IMR-90 (cell line): Measurements from ENCODE around the gene PIK3C3. TPM values are rescaled to one million over a fixed set of nuclear protein-coding genes. Genes with fewer than 3 reads are reported as not detected.

Source experiments
- ATAC-seq: fragments of 200-7000 bp; cut with Tn5 transposase; 2 replicates; pipeline ENCODE4 v1.9.1; 2020; ENCODE audit warnings: low read depth, mild to moderate bottlenecking, moderate library complexity
- BruUV-seq: library from RNA; stranded (reverse); fragments of 400-500 nt; replicated peaks from 2 replicates; lab custom pipeline; 2021; lab: Mats Ljungman, UMichigan
- CTCF ChIA-PET: fragments of 300-600 bp; formaldehyde crosslinking; extraction: SDS; loops from one replicate; lab custom pipeline; 2021; ENCODE audit warnings: antibody characterized with exemption; lab: Yijun Ruan, JAX
- POLR2A ChIA-PET: fragments of 300-600 bp; sonication (Branson Sonifier 250); formaldehyde crosslinking; loops from one replicate; lab custom pipeline; 2022; ENCODE audit warnings: antibody characterized with exemption; ENCODE audit not compliant: unreplicated experiment; lab: Charles Lee
- DNase-seq: peaks from one replicate; pipeline ENCODE4 v3.0.0; 2013
- H2AFZ ChIP-seq: replicated peaks from 2 replicates; pipeline ENCODE3; 2013; ENCODE audit warnings: low read length, mild to moderate bottlenecking; ENCODE audit not compliant: poor library complexity
- H2AK5ac ChIP-seq: 2 replicates; pipeline ENCODE4 v1.6.1; 2013; ENCODE audit warnings: low read depth, low read length, inconsistent platforms
- H2AK9ac ChIP-seq: replicated peaks from 2 replicates; pipeline ENCODE3; 2013; ENCODE audit warnings: mild to moderate bottlenecking, low read depth, low read length, moderate library complexity; ENCODE audit not compliant: poor library complexity
- H2BK120ac ChIP-seq: 2 replicates; pipeline ENCODE4 v1.6.1; 2013; ENCODE audit warnings: low read depth, low read length, inconsistent platforms
- H2BK15ac ChIP-seq: 3 replicates; pipeline ENCODE4 v1.6.1; 2013; ENCODE audit warnings: low read depth, low read length, inconsistent platforms
- H2BK20ac ChIP-seq: 2 replicates; pipeline ENCODE4 v1.6.1; 2013; ENCODE audit warnings: low read depth, mild to moderate bottlenecking, inconsistent platforms, low read length, moderate library complexity
- H2BK5ac ChIP-seq: 2 replicates; pipeline ENCODE4 v1.6.1; 2013; ENCODE audit warnings: mild to moderate bottlenecking, low read depth, low read length, inconsistent platforms; ENCODE audit not compliant: poor library complexity, severe bottlenecking
- H3K14ac ChIP-seq: replicated peaks from 2 replicates; pipeline ENCODE4 v1.6.1; 2013; ENCODE audit warnings: low read depth, low read length, inconsistent platforms
- H3K18ac ChIP-seq: 2 replicates; pipeline ENCODE4 v1.6.1; 2013; ENCODE audit warnings: low read depth, low read length, control low read depth
- H3K23ac ChIP-seq: 2 replicates; pipeline ENCODE4 v1.6.1; 2013; ENCODE audit warnings: low read depth, low read length, inconsistent platforms
- H3K27ac ChIP-seq: 2 replicates; pipeline ENCODE4 v1.5.1; 2013; ENCODE audit warnings: mild to moderate bottlenecking, control low read depth, low read length; ENCODE audit not compliant: insufficient read depth
- H3K27me3 ChIP-seq: 2 replicates; pipeline ENCODE4 v1.6.1; 2013; ENCODE audit warnings: low read length; ENCODE audit not compliant: control insufficient read depth, insufficient read depth
- H3K36me3 ChIP-seq: 2 replicates; pipeline ENCODE4 v1.6.1; 2013; ENCODE audit warnings: low read length, mixed read lengths; ENCODE audit not compliant: control insufficient read depth, insufficient read depth
- H3K4ac ChIP-seq: 2 replicates; pipeline ENCODE4 v1.6.1; 2013; ENCODE audit warnings: low read depth, low read length, inconsistent platforms
- H3K4me1 ChIP-seq: 2 replicates; pipeline ENCODE4 v1.6.1; 2013; ENCODE audit warnings: low read length, mixed read lengths; ENCODE audit not compliant: control insufficient read depth, insufficient read depth
- H3K4me2 ChIP-seq: 2 replicates; pipeline ENCODE4 v1.6.1; 2013; ENCODE audit warnings: low read depth, mild to moderate bottlenecking, control low read depth, low read length, moderate library complexity
- H3K4me3 ChIP-seq: 2 replicates; pipeline ENCODE4 v1.5.1; 2013; ENCODE audit warnings: low read depth, mild to moderate bottlenecking, control low read depth, low read length, moderate library complexity; ENCODE audit not compliant: insufficient read depth
- H3K56ac ChIP-seq: 2 replicates; pipeline ENCODE4 v1.6.1; 2013; ENCODE audit warnings: low read length, inconsistent platforms; ENCODE audit not compliant: insufficient read depth; ENCODE audit errors: extremely low read depth
- H3K79me1 ChIP-seq, 2 experiments: 2 replicates each; pipeline ENCODE4 v1.6.1; 2013; ENCODE audit warnings: low read length in 2 of 2, inconsistent platforms in 1 of 2, low read depth in 1 of 2
- H3K9ac ChIP-seq: 2 replicates; pipeline ENCODE4 v1.6.1; 2013; ENCODE audit warnings: low read depth, low read length, control low read depth
- H3K9me1 ChIP-seq: 2 replicates; pipeline ENCODE4 v1.6.1; 2013; ENCODE audit warnings: low read length, inconsistent platforms; ENCODE audit not compliant: insufficient read depth
- H3K9me3 ChIP-seq: 2 replicates; pipeline ENCODE4 v1.6.1; 2013; ENCODE audit warnings: low read length; ENCODE audit not compliant: control insufficient read depth, insufficient read depth
- H4K20me1 ChIP-seq: 2 replicates; pipeline ENCODE4 v1.6.1; 2013; ENCODE audit warnings: low read length, inconsistent platforms; ENCODE audit not compliant: insufficient read depth
- H4K5ac ChIP-seq: 2 replicates; pipeline ENCODE4 v1.6.1; 2013; ENCODE audit warnings: mild to moderate bottlenecking, low read depth, low read length, control low read depth
- H4K8ac ChIP-seq, 2 experiments: 2 replicates each; pipeline ENCODE4 v1.6.1; 2013; ENCODE audit warnings: low read depth in 2 of 2, low read length in 2 of 2, control low read depth in 1 of 2, inconsistent platforms in 1 of 2
- H4K91ac ChIP-seq: 2 replicates; pipeline ENCODE4 v1.6.1; 2013; ENCODE audit warnings: low read depth, low read length, inconsistent platforms; ENCODE audit not compliant: insufficient read depth
- BHLHE40 ChIP-seq: fragments of 150-350 bp; IDR thresholded peaks from 2 replicates; pipeline ENCODE4 v1.6.1; 2016; ENCODE audit warnings: mild to moderate bottlenecking, low read depth, low read length
- CHD1 ChIP-seq: IDR thresholded peaks from 2 replicates; pipeline ENCODE4 v1.6.1; 2012; ENCODE audit warnings: low read depth, low read length, improper control_type of control experiment
- MAFK ChIP-seq: IDR thresholded peaks from 2 replicates; pipeline ENCODE4 v1.6.1; 2012; ENCODE audit warnings: low read depth, low read length, improper control_type of control experiment
- POLR2A ChIP-seq: IDR thresholded peaks from 2 replicates; pipeline ENCODE4 v1.6.1; 2012; ENCODE audit warnings: mild to moderate bottlenecking, low read depth, low read length
- RFX5 ChIP-seq: IDR thresholded peaks from 2 replicates; pipeline ENCODE4 v1.8.0; 2012; ENCODE audit warnings: low read depth, mild to moderate bottlenecking, low read length, moderate library complexity
- SMC3 ChIP-seq: fragments of 150-350 bp; IDR thresholded peaks from 2 replicates; pipeline ENCODE4 v1.6.1; 2016; ENCODE audit warnings: low read depth, mild to moderate bottlenecking, antibody characterized with exemption, low read length, moderate library complexity
- dilution Hi-C: fragments of 300-500 bp; cut with HindIII; formaldehyde crosslinking; loops from one replicate; pipeline ENCODE4 v1.14.3; 2018; ENCODE audit warnings: low sequenced_read_pairs; ENCODE audit not compliant: unreplicated experiment
- in situ Hi-C: fragments of 300-500 bp; cut with MboI; formaldehyde crosslinking; loops from 3 replicates; pipeline ENCODE4 v1.14.3; 2019; ENCODE audit warnings: low sequenced_read_pairs, inconsistent platforms, mixed read lengths
- intact Hi-C: fragments of 100-400 bp; cut with micrococcal nuclease; formaldehyde crosslinking; loops from 2 replicates; pipeline ENCODE4 v1.10.0; 2022
- polyA plus RNA-seq, 3 experiments: library from polyadenylated mRNA; depleted of rRNA; stranded (reverse); fragments of >200 nt; gene quantifications; 2 replicates each; pipeline ENCODE4 v1.2.3, GENCODE V29; 2012; ENCODE audit warnings: low replicate concordance in 1 of 3
- total RNA-seq: library from RNA; depleted of rRNA; stranded (reverse); fragments of >200 nt; gene quantifications from 2 replicates; pipeline ENCODE4 v1.2.3, GENCODE V29; 2012

Gene PIK3C3
- total and polyA plus RNA-seq, 2 of the 4 experiments (the other 2 are of a cell fraction): 41.2 to 57.2 TPM

- H2AFZ ChIP-seq: no peak overlapping the region
- no peaks in the 10 kb centered on the region for H3K27me3 ChIP-seq
- H3K4me1 ChIP-seq: peaks cover 2% of the 10 kb centered on the region; the same call in 1 of the 2 replicates
- no peak overlapping the region for H2BK5ac ChIP-seq
- no peak overlapping the region for H4K5ac ChIP-seq
- H3K56ac ChIP-seq: no peak overlapping the region
- no peak overlapping the region for H4K8ac ChIP-seq
- H2BK15ac ChIP-seq: no peak overlapping the region
- H3K36me3 ChIP-seq: no peaks in the 10 kb centered on the region
- H2BK120ac ChIP-seq: no peak overlapping the region
- in situ Hi-C loops (no loop called here), intact Hi-C loops (no loop called here), dilution Hi-C loops (no loop called here)
- H3K4me3 ChIP-seq: no peak overlapping the region
- H3K9me3 ChIP-seq: no peaks in the 10 kb centered on the region
- H3K23ac ChIP-seq: no peak overlapping the region
- no peak overlapping the region for H2AK9ac ChIP-seq
- ChIA-PET POLR2A (no interaction called here), CTCF (no interaction called here)
- H2BK20ac ChIP-seq: no peak overlapping the region
- H3K4ac ChIP-seq: no peak overlapping the region
- no peak overlapping the region for H3K14ac ChIP-seq
- DNase-seq (no peak), ATAC-seq (no peak)
- no peak for TF ChIP-seq CHD1
- no peak for TF ChIP-seq POLR2A
- TF ChIP-seq SMC3: no peak
- TF ChIP-seq BHLHE40: no peak
- no peak for TF ChIP-seq RFX5
- TF ChIP-seq MAFK: no peak
- no peak overlapping the region for H4K91ac ChIP-seq
- H3K79me1 ChIP-seq: no peaks in the 10 kb centered on the region
- H4K20me1 ChIP-seq: no peaks in the 10 kb centered on the region
- no peak overlapping the region for H3K27ac ChIP-seq
- BruUV-seq: no TSS peak
- H3K18ac ChIP-seq: no peak overlapping the region
- no peak overlapping the region for H3K9ac ChIP-seq
- no peak overlapping the region for H3K4me2 ChIP-seq
- no peaks in the 10 kb centered on the region for H3K9me1 ChIP-seq
- no peak overlapping the region for H2AK5ac ChIP-seq
Measured at GRCh38 chr18:41932899-41933298, 22.1 kb upstream of the PIK3C3 start.
